Measurements from ENCODE around the gene RAB4A. TPM values are rescaled to one million over a fixed set of nuclear protein-coding genes. Genes with fewer than 3 reads are reported as not detected.

The RAB4A gene
- total RNA-seq, 1 donor from 2014 or later, result 103 TPM

GRCh38 chr1:229344139-229344538 is 73.2 kb downstream of the RAB4A start:
- no peak for DNase-seq
- ATAC-seq (ENCODE audit: poor library complexity), result no peak
- intact Hi-C loops (cut with DNase I), result loop anchor here (5.0 kb wide), 1 partner anchor 87 kb away; no protein-coding TSS in a partner anchor

GRCh38 chr1:229344937-229345684 is 74.2 kb downstream of the RAB4A start:
- ATAC-seq (ENCODE audit: poor library complexity) (no peak), DNase-seq (no peak)
- intact Hi-C loops (cut with DNase I), result loop anchor here (5.0 kb wide), 1 partner anchor 88 kb away; no protein-coding TSS in a partner anchor

- DNase-seq (no peak), ATAC-seq (ENCODE audit: poor library complexity) (no peak)
- intact Hi-C loops (cut with DNase I), result no loop called here
These were observed 76.6 kb downstream of the RAB4A start for GRCh38 chr1:229347528-229347927.

GRCh38 chr1:229349463-229350385 is 78.8 kb downstream of the RAB4A start:
- DNase-seq (no peak), ATAC-seq (ENCODE audit: poor library complexity) (no peak)
- intact Hi-C loops (cut with DNase I), result no loop called here

- intact Hi-C loops (cut with DNase I), result no loop called here
- no peak for DNase-seq
- no peak for ATAC-seq (ENCODE audit: poor library complexity)
These were observed 82.1 kb downstream of the RAB4A start for GRCh38 chr1:229352975-229353374.

GRCh38 chr1:229354226-229354625 is 83.3 kb downstream of the RAB4A start:
- intact Hi-C loops (cut with DNase I), result no loop called here
- DNase-seq (no peak), ATAC-seq (ENCODE audit: poor library complexity) (no peak)

Other genes starting within 250 kb of the RAB4A start
- gene CCSAP, start 71.9 kb downstream of the RAB4A start, total RNA-seq, result 1.8 TPM
- 577 TPM for gene ACTA1, start 163.0 kb downstream of the RAB4A start, total RNA-seq
- gene NUP133, start 237.2 kb downstream of the RAB4A start, total RNA-seq, result 29.5 TPM

Data from Right ventricle myocardium superior (tissue), 1 donor.